SJSA1 (cell line): ENCODE measurements around the gene ATXN2L. TPM values are rescaled to one million over a fixed set of nuclear protein-coding genes. Genes with fewer than 3 reads are reported as not detected.
"Not testable (repeated sequence)": the region's sequence is repeated elsewhere in the genome, so short reads cannot be mapped to it uniquely, and the experiment has no call there.

ENCODE experiments used
- DNase-seq, 2 experiments: peaks; one replicate each; pipeline ENCODE4 v3.0.0-alpha.2; 2015 to 2020; ENCODE audit warnings: low spot score in 2 of 2, low read depth in 1 of 2
- H3K27ac ChIP-seq: fragments of 250-450 bp; sonication (Bioruptor Pico); 2 replicates; pipeline ENCODE4 v1.5.1; 2020; ENCODE audit warnings: mild to moderate bottlenecking, moderate library complexity
- H3K27me3 ChIP-seq: fragments of 250-450 bp; sonication (Bioruptor Pico); replicated peaks from 2 replicates; pipeline ENCODE4 v1.5.1; 2020; ENCODE audit warnings: mild to moderate bottlenecking, moderate library complexity
- H3K36me3 ChIP-seq: fragments of 250-450 bp; sonication (Bioruptor Pico); 2 replicates; pipeline ENCODE4 v1.5.1; 2020; ENCODE audit warnings: mild to moderate bottlenecking
- H3K4me1 ChIP-seq: fragments of 250-450 bp; sonication (Bioruptor Pico); replicated peaks from 2 replicates; pipeline ENCODE4 v1.6.1; 2021; ENCODE audit warnings: mild to moderate bottlenecking
- H3K4me3 ChIP-seq: fragments of 250-450 bp; sonication (Bioruptor Pico); 2 replicates; pipeline ENCODE4 v1.5.1; 2020; ENCODE audit warnings: mild to moderate bottlenecking
- H3K9me3 ChIP-seq: fragments of 250-450 bp; sonication (Bioruptor Pico); replicated peaks from 2 replicates; pipeline ENCODE4 v1.5.1; 2020; ENCODE audit warnings: mild to moderate bottlenecking
- total RNA-seq: library from RNA; depleted of rRNA; stranded (reverse); fragments of >200 nt; shearing (Covaris generic); gene quantifications from 2 replicates; pipeline ENCODE4 v1.2.3, GENCODE V29; 2014; rRNA removed

ATXN2L gene
- total RNA-seq, 1 experiment from 2014 or later: 49.8 TPM

GRCh38 chr16:28880955-28881354 lies 58.2 kb downstream of the ATXN2L start:
- H3K9me3 ChIP-seq: no peaks in the 10 kb centered on the region
- H3K27ac ChIP-seq: no peak overlapping the region
- H3K27me3 ChIP-seq: no peaks in the 10 kb centered on the region
- no peak overlapping the region for H3K4me3 ChIP-seq
- no peak for DNase-seq
- H3K4me1 ChIP-seq: peaks cover 12% of the 10 kb centered on the region
- no peaks in the 10 kb centered on the region; the same call in 1 of the 2 replicates for H3K36me3 ChIP-seq

- H3K4me1 ChIP-seq: peaks cover 12% of the 10 kb centered on the region
Observed at GRCh38 chr16:28881565-28881964, 58.8 kb downstream of the ATXN2L start.

GRCh38 chr16:28882551-28883160 lies 59.9 kb downstream of the ATXN2L start:
- peak in 1 of 2 experiments; percentile 40 for DNase-seq
- no peaks in the 10 kb centered on the region for H3K9me3 ChIP-seq
- H3K36me3 ChIP-seq: no peaks in the 10 kb centered on the region
- H3K27me3 ChIP-seq: no peaks in the 10 kb centered on the region
- H3K27ac ChIP-seq: no peak overlapping the region
- peaks cover 12% of the 10 kb centered on the region for H3K4me1 ChIP-seq
- no peak overlapping the region for H3K4me3 ChIP-seq

More at GRCh38 chr16:28881565-28881964, 58.8 kb downstream of the ATXN2L start:
- H3K27me3 ChIP-seq, H3K27ac ChIP-seq, H3K4me3 ChIP-seq, H3K9me3 ChIP-seq, H3K36me3 ChIP-seq, DNase-seq: not testable (repeated sequence)

GRCh38 chr16:28883221-28883996 lies 60.6 kb downstream of the ATXN2L start:
- peak in 1 of 2 experiments; percentile 41 for DNase-seq
- Histone ChIP-seq H3K27ac (no peak overlapping the region), H3K36me3 (no peaks in the 10 kb centered on the region), H3K27me3 (no peaks in the 10 kb centered on the region), H3K9me3 (no peaks in the 10 kb centered on the region), H3K4me1 (peaks cover 11% of the 10 kb centered on the region), H3K4me3 (no peak overlapping the region)

GRCh38 chr16:28884045-28884444 lies 61.2 kb downstream of the ATXN2L start:
- Histone ChIP-seq H3K36me3 (no peaks in the 10 kb centered on the region), H3K9me3 (no peaks in the 10 kb centered on the region), H3K4me3 (no peak overlapping the region), H3K27me3 (no peaks in the 10 kb centered on the region), H3K27ac (no peak overlapping the region), H3K4me1 (peaks cover 8% of the 10 kb centered on the region)
- no peak for DNase-seq

Other genes with a start within 250 kb of the ATXN2L start
- gene SULT1A2, start 225.9 kb upstream of the ATXN2L start, total RNA-seq: not detected in 2 replicates
- 0.79 TPM in 1 of 2 replicates, not detected in the other for gene SULT1A1, start 213.0 kb upstream of the ATXN2L start, total RNA-seq
- not detected in 2 replicates for gene NPIPB8, start 184.9 kb upstream of the ATXN2L start, total RNA-seq
- 53.2 and 76.5 TPM in 2 replicates for gene EIF3C, start 111.5 kb upstream of the ATXN2L start, total RNA-seq
- gene NPIPB9, start 71.2 kb upstream of the ATXN2L start, total RNA-seq: 0.61 and 1.4 TPM in 2 replicates
- 142 and 154 TPM in 2 replicates for gene TUFM, start 23.3 kb downstream of the ATXN2L start, total RNA-seq
- 22.7 and 26.2 TPM in 2 replicates for gene SH2B1, start 40.8 kb downstream of the ATXN2L start, total RNA-seq
- gene ATP2A1, start 55.5 kb downstream of the ATXN2L start, total RNA-seq: 0.53 TPM in 1 of 2 replicates, not detected in the other
- 35.7 and 68.2 TPM in 2 replicates for gene RABEP2, start 102.2 kb downstream of the ATXN2L start, total RNA-seq
- not detected in 2 replicates for gene CD19, start 109.0 kb downstream of the ATXN2L start, total RNA-seq
- 27.0 and 29.8 TPM in 2 replicates for gene NFATC2IP, start 127.9 kb downstream of the ATXN2L start, total RNA-seq
- 43.0 and 65.0 TPM in 2 replicates for gene SPNS1, start 151.8 kb downstream of the ATXN2L start, total RNA-seq
- 2.0 TPM in 1 of 2 replicates, not detected in the other for gene LAT, start 162.1 kb downstream of the ATXN2L start, total RNA-seq